DND-41 (cell line): ENCODE measurements around the gene AHRR.

Source experiments
- EZH2 ChIP-seq: IDR thresholded peaks from 3 replicates; pipeline ENCODE4 v1.6.1; 2012; ENCODE audit warnings: borderline replicate concordance, low read depth, mild to moderate bottlenecking, moderate library complexity, low read length, inconsistent platforms; ENCODE audit not compliant: severe bottlenecking
- TF ChIP-seq, protein P1 (sequence below): IDR thresholded peaks from 2 replicates; pipeline ENCODE4 v1.5.1; 2012; ENCODE audit warnings: borderline replicate concordance, low read length, moderate library complexity, mild to moderate bottlenecking; ENCODE audit not compliant: poor library complexity, severe bottlenecking; ENCODE audit errors: extremely low read depth

DNA sequence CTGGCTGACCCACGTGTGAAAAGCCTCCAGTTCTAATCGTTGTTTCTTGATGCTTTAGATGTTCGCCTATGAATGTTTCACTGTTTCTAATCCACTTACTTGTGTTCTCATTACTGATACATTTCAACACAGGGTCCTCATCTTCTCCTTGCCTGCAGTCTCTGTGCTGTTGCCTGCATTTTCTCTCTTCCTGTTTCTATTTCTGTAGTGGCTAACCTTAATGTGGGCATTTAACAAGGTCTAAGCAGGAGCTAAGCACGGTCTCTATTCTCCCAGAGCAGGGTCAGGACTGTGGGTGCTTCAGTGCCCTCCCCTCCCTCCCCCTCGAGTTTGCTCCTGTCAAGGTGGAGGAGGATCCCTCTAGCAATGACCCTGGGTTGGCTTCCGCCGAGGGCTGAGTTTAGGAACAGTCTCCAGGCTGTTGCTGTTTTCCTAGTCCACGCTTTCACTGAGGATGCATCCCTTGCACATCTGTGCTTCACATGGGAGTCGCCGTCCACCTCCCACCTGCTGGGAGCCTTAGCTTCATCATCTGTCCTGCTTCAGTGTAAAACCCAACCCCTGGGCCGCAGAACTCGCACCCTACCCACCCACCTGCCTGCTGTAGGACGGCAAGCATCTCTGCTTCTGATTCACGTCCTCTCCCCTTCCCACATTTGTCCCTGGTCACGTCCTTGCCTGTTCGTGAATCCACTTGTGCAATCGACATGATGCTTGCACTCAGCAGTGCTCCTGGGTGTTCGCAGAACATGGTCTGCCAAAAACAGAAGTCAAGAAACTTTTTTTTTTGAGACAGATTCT is 119.1 kb downstream of the AHRR start:
- TF ChIP-seq, protein P1, sequence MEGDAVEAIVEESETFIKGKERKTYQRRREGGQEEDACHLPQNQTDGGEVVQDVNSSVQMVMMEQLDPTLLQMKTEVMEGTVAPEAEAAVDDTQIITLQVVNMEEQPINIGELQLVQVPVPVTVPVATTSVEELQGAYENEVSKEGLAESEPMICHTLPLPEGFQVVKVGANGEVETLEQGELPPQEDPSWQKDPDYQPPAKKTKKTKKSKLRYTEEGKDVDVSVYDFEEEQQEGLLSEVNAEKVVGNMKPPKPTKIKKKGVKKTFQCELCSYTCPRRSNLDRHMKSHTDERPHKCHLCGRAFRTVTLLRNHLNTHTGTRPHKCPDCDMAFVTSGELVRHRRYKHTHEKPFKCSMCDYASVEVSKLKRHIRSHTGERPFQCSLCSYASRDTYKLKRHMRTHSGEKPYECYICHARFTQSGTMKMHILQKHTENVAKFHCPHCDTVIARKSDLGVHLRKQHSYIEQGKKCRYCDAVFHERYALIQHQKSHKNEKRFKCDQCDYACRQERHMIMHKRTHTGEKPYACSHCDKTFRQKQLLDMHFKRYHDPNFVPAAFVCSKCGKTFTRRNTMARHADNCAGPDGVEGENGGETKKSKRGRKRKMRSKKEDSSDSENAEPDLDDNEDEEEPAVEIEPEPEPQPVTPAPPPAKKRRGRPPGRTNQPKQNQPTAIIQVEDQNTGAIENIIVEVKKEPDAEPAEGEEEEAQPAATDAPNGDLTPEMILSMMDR, result no peak
- no peak for TF ChIP-seq EZH2
